WERI-Rb-1 (cell line): ENCODE results near the gene TACC3.
A peak's percentile ranks its signal among the peaks of the same experiment; 100 is the strongest.
"Not testable (repeated sequence)": the region's sequence is repeated elsewhere in the genome, so short reads cannot be mapped to it uniquely, and the experiment has no call there.

Experiments used
- DNase-seq: peaks from one replicate; pipeline ENCODE4 v3.0.0-alpha.2; 2020
- H3K27ac ChIP-seq: fragments of 250-450 bp; sonication (Bioruptor Pico); 2 replicates; pipeline ENCODE4 v1.5.1; 2020; ENCODE audit warnings: mild to moderate bottlenecking, moderate library complexity
- H3K27me3 ChIP-seq: fragments of 250-450 bp; sonication (Bioruptor Pico); 2 replicates; pipeline ENCODE4 v1.5.1; 2021; ENCODE audit warnings: mild to moderate bottlenecking, low read depth, moderate library complexity; ENCODE audit not compliant: insufficient read depth, severe bottlenecking
- H3K36me3 ChIP-seq: fragments of 250-450 bp; sonication (Bioruptor Pico); 2 replicates; pipeline ENCODE4 v1.5.1; 2020; ENCODE audit warnings: mild to moderate bottlenecking, moderate library complexity
- H3K4me3 ChIP-seq: 2 replicates; pipeline ENCODE4 v1.5.1; 2011; ENCODE audit warnings: low read depth, mild to moderate bottlenecking, control low read depth, low read length
- H3K9me3 ChIP-seq: fragments of 250-450 bp; sonication (Bioruptor Pico); 2 replicates; pipeline ENCODE4 v1.5.1; 2021; ENCODE audit warnings: mild to moderate bottlenecking, moderate library complexity; ENCODE audit not compliant: severe bottlenecking
- CTCF ChIP-seq: IDR thresholded peaks from 2 replicates; pipeline ENCODE4 v1.5.1; 2011; ENCODE audit warnings: low read depth, mild to moderate bottlenecking, control low read depth, inconsistent platforms, low read length

TACC3 gene

GRCh38 chr4:1693131-1693896 is 28.0 kb upstream of the TACC3 start:
- peak; percentile 79 for DNase-seq

GRCh38 chr4:1695913-1696312 is 25.4 kb upstream of the TACC3 start:
- peaks cover 98% of the 10 kb centered on the region for H3K36me3 ChIP-seq
- no peak overlapping the region for H3K4me3 ChIP-seq
- H3K9me3 ChIP-seq: no peaks in the 10 kb centered on the region
- DNase-seq: no peak
- no peak for TF ChIP-seq CTCF
- no peaks in the 10 kb centered on the region for H3K27me3 ChIP-seq
- H3K27ac ChIP-seq: no peak overlapping the region

More at GRCh38 chr4:1693131-1693896, 28.0 kb upstream of the TACC3 start:
- Histone ChIP-seq H3K9me3 (no peaks in the 10 kb centered on the region), H3K27ac (no peak overlapping the region), H3K36me3 (peaks cover 86% of the 10 kb centered on the region), H3K27me3 (no peaks in the 10 kb centered on the region), H3K4me3 (no peak overlapping the region)
- TF ChIP-seq CTCF: peak; percentile 97

GRCh38 chr4:1701671-1702070 is 19.6 kb upstream of the TACC3 start:
- H3K9me3 ChIP-seq, DNase-seq, H3K4me3 ChIP-seq, H3K27ac ChIP-seq, H3K27me3 ChIP-seq: not testable (repeated sequence)
- H3K36me3 ChIP-seq: peaks cover 97% of the 10 kb centered on the region

GRCh38 chr4:1703867-1704266 is 17.5 kb upstream of the TACC3 start:
- no peaks in the 10 kb centered on the region for H3K9me3 ChIP-seq
- peaks cover 96% of the 10 kb centered on the region for H3K36me3 ChIP-seq
- DNase-seq: no peak
- no peak for TF ChIP-seq CTCF
- H3K27me3 ChIP-seq: no peaks in the 10 kb centered on the region
- no peak overlapping the region for H3K27ac ChIP-seq
- no peak overlapping the region for H3K4me3 ChIP-seq

GRCh38 chr4:1705732-1706131 is 15.6 kb upstream of the TACC3 start:
- H3K4me3 ChIP-seq: no peak overlapping the region
- no peak for TF ChIP-seq CTCF
- no peak for DNase-seq
- no peaks in the 10 kb centered on the region for H3K9me3 ChIP-seq
- H3K36me3 ChIP-seq: peaks cover 96% of the 10 kb centered on the region
- no peaks in the 10 kb centered on the region for H3K27me3 ChIP-seq
- H3K27ac ChIP-seq: no peak overlapping the region

GRCh38 chr4:1706358-1706757 is 15.0 kb upstream of the TACC3 start:
- Histone ChIP-seq H3K36me3 (peaks cover 95% of the 10 kb centered on the region), H3K27ac (no peak overlapping the region), H3K9me3 (no peaks in the 10 kb centered on the region), H3K27me3 (no peaks in the 10 kb centered on the region), H3K4me3 (no peak overlapping the region)
- TF ChIP-seq CTCF: no peak
- DNase-seq: no peak
